Esophagus (tissue), 2 donors: ENCODE results near the gene PAX5. TPM values are rescaled to one million over a fixed set of nuclear protein-coding genes. Genes with fewer than 3 reads are reported as not detected.
"Not testable (repeated sequence)": the region's sequence is repeated elsewhere in the genome, so short reads cannot be mapped to it uniquely, and the experiment has no call there.

Experiments used
- H3K27ac ChIP-seq, 2 donors: one replicate each; pipeline ENCODE4 v1.5.1; 2013; ENCODE audit warnings: low read depth in 2 of 2, mild to moderate bottlenecking in 2 of 2, inconsistent platforms in 1 of 2, low read length in 1 of 2, moderate library complexity in 1 of 2
- H3K27me3 ChIP-seq, 2 donors: one replicate each; pipeline ENCODE4 v1.6.1; 2013; ENCODE audit warnings: low read length in 2 of 2, control low read depth in 1 of 2, mild to moderate bottlenecking in 1 of 2; ENCODE audit not compliant: insufficient read depth in 2 of 2, control insufficient read depth in 1 of 2
- H3K36me3 ChIP-seq, 2 donors: one replicate each; pipeline ENCODE4 v1.6.1; 2013; ENCODE audit warnings: low read length in 1 of 2; ENCODE audit not compliant: control insufficient read depth in 2 of 2, insufficient read depth in 2 of 2
- H3K4me1 ChIP-seq, 2 donors: one replicate each; pipeline ENCODE4 v1.6.1; 2013; ENCODE audit warnings: low read length in 1 of 2; ENCODE audit not compliant: control insufficient read depth in 2 of 2, insufficient read depth in 2 of 2
- H3K4me3 ChIP-seq, 2 donors: one replicate each; pipeline ENCODE4 v1.5.1; 2013; ENCODE audit warnings: low read length in 2 of 2, mild to moderate bottlenecking in 2 of 2, low read depth in 1 of 2, moderate library complexity in 1 of 2
- H3K9me3 ChIP-seq, 2 donors: one replicate each; pipeline ENCODE4 v1.6.1; 2013; ENCODE audit warnings: mild to moderate bottlenecking in 2 of 2, low read depth in 1 of 2, low read length in 1 of 2, moderate library complexity in 1 of 2; ENCODE audit not compliant: control insufficient read depth in 2 of 2, insufficient read depth in 1 of 2
- WGBS, 2 donors: extraction: QIAGEN DNeasy Blood & Tissue Kit; methylation state at CpG; one replicate each; pipeline ENCODE4 v1.1.7; 2013; 5-methylcytosine and 5-hydroxymethylcytosine counted together
- polyA plus RNA-seq, 2 donors: library from polyadenylated mRNA; stranded (reverse); fragments of 200-250 nt; gene quantifications; one replicate each; pipeline ENCODE4 v1.2.3, GENCODE V29; 2013
- donor health status: healthy with polysubstance abuse.
- donor health status: Bipolar disorder and iron deficiency.

The PAX5 gene
- polyA plus RNA-seq, 2 donors = 0.02 to 0.10 TPM

GRCh38 chr9:36872641-36873040 is 161.4 kb downstream of the PAX5 start:
- Histone ChIP-seq H3K9me3 (no peaks in the 10 kb centered on the region), H3K4me3 (no peak overlapping the region), H3K27me3 (no peaks in the 10 kb centered on the region), H3K27ac (no peak overlapping the region), H3K36me3 (no peaks in the 10 kb centered on the region), H3K4me1 (no peaks in the 10 kb centered on the region)
- WGBS, 2 donors = 63% methylated on average over 3 of the region's 3 CpGs

GRCh38 chr9:36871606-36872005 is 162.5 kb downstream of the PAX5 start:
- H3K4me1 ChIP-seq = no peaks in the 10 kb centered on the region
- H3K4me3 ChIP-seq = no peak overlapping the region
- WGBS, 2 donors = 86 to 87% methylated on average over 2 of the region's 2 CpGs
- H3K27me3 ChIP-seq = no peaks in the 10 kb centered on the region
- no peaks in the 10 kb centered on the region for H3K9me3 ChIP-seq
- no peaks in the 10 kb centered on the region for H3K36me3 ChIP-seq
- no peak overlapping the region for H3K27ac ChIP-seq

DNA sequence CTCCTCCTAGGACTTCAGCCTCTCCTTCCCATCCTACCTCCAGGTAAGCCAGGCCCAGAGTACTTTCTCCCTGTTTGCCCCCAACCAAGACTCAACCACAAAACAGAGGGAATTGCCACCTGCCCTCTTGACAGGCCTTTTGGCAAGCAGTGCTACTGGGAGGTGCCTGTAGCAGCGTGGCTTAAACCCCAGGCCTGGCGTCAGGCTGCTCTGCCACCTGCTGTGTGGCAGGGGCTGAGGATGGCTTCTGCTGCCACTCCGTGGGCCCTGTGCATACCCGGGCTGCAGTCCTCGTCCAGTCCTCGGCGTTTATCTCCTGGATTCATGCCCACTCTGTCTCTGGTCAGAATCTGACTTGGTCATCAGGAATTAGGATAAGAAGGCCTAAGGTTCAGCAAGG is 163.1 kb downstream of the PAX5 start:
- Histone ChIP-seq H3K27ac (no peak overlapping the region), H3K36me3 (no peaks in the 10 kb centered on the region), H3K27me3 (no peaks in the 10 kb centered on the region), H3K9me3 (no peaks in the 10 kb centered on the region), H3K4me1 (no peaks in the 10 kb centered on the region), H3K4me3 (no peak overlapping the region)
- 36 to 49% methylated on average over 7 of the region's 7 CpGs for WGBS, 2 donors

DNA sequence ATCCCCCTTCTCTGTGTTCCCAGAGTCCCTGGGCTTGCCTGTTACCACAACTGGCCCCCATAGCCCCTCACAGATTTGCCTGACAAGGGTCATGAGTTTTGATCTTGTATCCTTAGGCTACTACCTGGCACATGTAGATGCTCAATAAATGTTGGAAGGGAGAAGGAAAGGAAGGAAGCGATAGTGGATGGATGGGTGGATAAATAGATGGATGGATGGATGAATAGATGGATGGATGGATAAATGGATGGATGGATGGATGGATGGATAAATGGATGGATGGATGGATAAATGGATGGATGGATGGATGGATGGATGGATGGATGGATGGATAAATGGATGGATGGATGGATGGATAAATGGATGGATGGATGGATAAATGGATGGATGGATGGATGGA is 164.5 kb downstream of the PAX5 start:
- not testable (repeated sequence) for H3K4me1 ChIP-seq, H3K4me3 ChIP-seq, H3K36me3 ChIP-seq, H3K9me3 ChIP-seq, H3K27ac ChIP-seq, H3K27me3 ChIP-seq
- WGBS, 2 donors = 93 to 100% methylated on average over 1 of the region's 1 CpG

- Histone ChIP-seq H3K27ac (no peak overlapping the region), H3K4me3 (no peak overlapping the region), H3K36me3 (no peaks in the 10 kb centered on the region), H3K9me3 (no peaks in the 10 kb centered on the region), H3K27me3 (no peaks in the 10 kb centered on the region), H3K4me1 (no peaks in the 10 kb centered on the region)
- 60 to 68% methylated on average over 11 of the region's 11 CpGs for WGBS, 2 donors
Observed at GRCh38 chr9:36868586-36869282, 165.3 kb downstream of the PAX5 start.

- H3K4me3 ChIP-seq = no peak overlapping the region
- no peaks in the 10 kb centered on the region for H3K36me3 ChIP-seq
Observed at GRCh38 chr9:36867672-36868471, 166.2 kb downstream of the PAX5 start.

GRCh38 chr9:36867241-36867640 is 166.8 kb downstream of the PAX5 start:
- no peaks in the 10 kb centered on the region for H3K27me3 ChIP-seq
- WGBS, 2 donors = 79 to 83% methylated on average over 8 of the region's 8 CpGs

More at GRCh38 chr9:36867672-36868471, 166.2 kb downstream of the PAX5 start:
- no peak overlapping the region for H3K27ac ChIP-seq
- H3K9me3 ChIP-seq = no peaks in the 10 kb centered on the region
- 42 to 43% methylated on average over 22 of the region's 22 CpGs for WGBS, 2 donors
- H3K27me3 ChIP-seq = no peaks in the 10 kb centered on the region
- H3K4me1 ChIP-seq = no peaks in the 10 kb centered on the region

GRCh38 chr9:36866840-36867239 is 167.2 kb downstream of the PAX5 start:
- no peaks in the 10 kb centered on the region for H3K4me1 ChIP-seq
- H3K4me3 ChIP-seq = no peak overlapping the region
- no peaks in the 10 kb centered on the region for H3K36me3 ChIP-seq
- no peaks in the 10 kb centered on the region for H3K27me3 ChIP-seq
- 80 to 83% methylated on average over 7 of the region's 7 CpGs for WGBS, 2 donors
- no peaks in the 10 kb centered on the region for H3K9me3 ChIP-seq
- no peak overlapping the region for H3K27ac ChIP-seq

More at GRCh38 chr9:36867241-36867640, 166.8 kb downstream of the PAX5 start:
- Histone ChIP-seq H3K36me3 (no peaks in the 10 kb centered on the region), H3K4me1 (no peaks in the 10 kb centered on the region), H3K27ac (no peak overlapping the region), H3K4me3 (no peak overlapping the region), H3K9me3 (no peaks in the 10 kb centered on the region)

DNA sequence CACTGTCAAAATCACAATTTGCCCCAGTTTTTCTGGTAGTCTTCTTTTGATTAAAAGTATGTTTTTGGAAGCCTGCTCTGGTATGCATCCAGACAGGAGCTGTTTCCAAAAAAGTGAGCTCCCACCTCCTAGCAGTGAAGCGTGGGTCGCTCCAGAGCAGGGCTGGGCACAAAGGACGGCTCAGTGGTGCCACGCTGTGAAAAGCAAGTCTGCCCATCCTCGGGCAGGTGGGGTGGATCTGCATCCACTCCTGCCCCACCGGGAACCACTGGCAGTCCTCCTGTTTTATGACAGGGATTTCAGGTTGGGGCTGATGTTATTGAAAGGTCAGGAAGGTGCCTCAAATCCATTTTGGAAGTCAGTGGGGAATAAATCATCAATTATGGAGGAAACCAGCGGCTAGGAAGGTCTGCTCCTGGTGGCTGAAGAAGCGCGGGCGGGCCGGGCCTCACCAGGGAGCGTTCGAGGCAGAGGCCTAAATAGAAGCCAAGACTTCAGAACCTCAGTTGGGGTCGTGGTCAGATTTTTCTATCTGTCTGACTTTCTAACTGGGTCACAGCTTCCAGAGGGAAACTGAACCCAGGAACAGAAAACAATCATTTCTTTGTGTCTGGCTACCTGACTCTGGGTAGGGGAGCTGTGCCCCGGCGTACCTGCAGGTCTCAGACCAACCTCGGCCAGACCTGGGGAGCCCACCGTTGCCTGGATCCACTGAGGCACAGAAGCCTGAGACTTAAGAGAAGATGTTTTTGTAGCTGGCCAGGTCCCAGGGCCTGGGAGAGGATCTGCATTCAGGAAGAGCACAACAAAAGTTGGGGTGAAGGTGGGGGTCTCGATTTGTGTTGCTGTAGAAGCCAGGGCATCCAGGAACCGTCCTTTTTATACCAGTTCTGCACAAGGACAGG is 168.1 kb downstream of the PAX5 start:
- Histone ChIP-seq H3K27ac (no peak overlapping the region), H3K36me3 (no peaks in the 10 kb centered on the region), H3K4me3 (no peak overlapping the region), H3K27me3 (no peaks in the 10 kb centered on the region), H3K4me1 (no peaks in the 10 kb centered on the region), H3K9me3 (no peaks in the 10 kb centered on the region)
- WGBS, 2 donors = 87 to 89% methylated on average over 20 of the region's 20 CpGs
